ENCODE measurements around the gene SULF2. TPM values are rescaled to one million over a fixed set of nuclear protein-coding genes. Genes with fewer than 3 reads are reported as not detected.

The SULF2 gene
- total RNA-seq, 2 experiments from 2014 or later: 0.68 to 1.2 TPM

DNA sequence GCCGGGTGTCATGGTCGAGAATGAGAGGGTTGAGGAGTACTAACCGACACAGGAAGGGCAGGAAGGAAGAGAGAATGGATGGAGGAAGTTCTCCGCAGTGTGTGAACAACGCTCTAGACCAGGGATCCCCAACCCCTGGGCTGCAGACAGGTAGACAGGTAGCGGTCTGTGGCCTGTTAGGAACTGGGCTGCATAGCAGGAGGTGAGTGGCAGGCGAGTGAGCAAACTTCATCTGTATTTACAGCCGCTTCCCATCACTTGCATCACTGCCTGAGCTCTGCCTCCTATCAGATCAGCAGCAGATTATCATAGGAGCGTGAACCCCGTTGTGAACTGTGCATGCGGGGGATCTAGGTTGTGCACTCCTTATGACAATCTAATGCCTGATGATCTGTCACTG lies 62.0 kb downstream of the SULF2 start:
- Mint-ChIP-seq H3K4me1 (peaks cover 39% of the 10 kb centered on the region), H3K27ac (no peak overlapping the region), H3K4me3 (no peak overlapping the region), H3K9me3 (no peaks in the 10 kb centered on the region), H3K36me3 (peaks cover 7% of the 10 kb centered on the region), H3K27me3 (peaks cover 7% of the 10 kb centered on the region)
- no peak for DNase-seq
- POLR2A ChIA-PET: no interaction called here
- ATAC-seq (ENCODE audit: low read depth): no peak

DNA sequence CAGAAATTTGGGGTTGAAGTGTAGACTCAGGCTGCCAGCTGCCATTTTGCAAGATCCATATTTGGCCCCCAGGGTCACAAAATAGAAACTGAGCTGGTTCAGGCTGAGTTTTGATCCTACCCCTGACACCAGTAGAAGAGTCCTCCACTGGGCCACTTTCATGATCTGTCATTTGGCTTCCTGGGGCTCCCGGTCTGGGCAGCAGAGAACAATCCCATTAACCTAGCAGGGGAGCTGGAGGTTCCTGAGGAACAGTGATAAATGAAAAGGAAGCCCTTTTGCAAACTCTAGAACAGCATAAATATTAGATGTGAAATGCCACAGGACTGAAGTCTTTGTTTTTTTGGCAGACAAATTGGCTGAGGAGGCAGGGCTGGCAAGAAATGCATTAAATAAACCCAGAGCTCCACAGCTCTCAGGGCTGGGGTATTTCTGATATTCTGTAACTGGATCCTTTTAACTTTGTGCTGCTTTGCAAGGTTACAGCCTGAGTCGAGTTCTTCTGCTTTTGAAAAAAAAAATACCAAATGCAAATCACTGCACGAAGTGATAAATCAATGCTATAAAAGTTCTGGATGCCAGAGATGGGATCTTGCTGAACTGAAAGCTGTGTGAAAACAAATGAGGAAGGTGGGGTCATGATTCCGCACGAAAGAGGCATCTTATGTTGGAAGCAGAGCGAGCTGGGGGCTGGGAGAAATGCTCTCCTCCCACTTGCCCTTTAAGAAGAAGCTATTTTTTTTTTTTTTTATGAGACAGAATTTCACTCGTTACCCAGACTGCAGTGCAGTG lies 64.4 kb downstream of the SULF2 start:
- Mint-ChIP-seq H3K27ac (no peak overlapping the region), H3K4me1 (peaks cover 17% of the 10 kb centered on the region), H3K36me3 (no peaks in the 10 kb centered on the region), H3K4me3 (no peak overlapping the region), H3K27me3 (peaks cover 8% of the 10 kb centered on the region), H3K9me3 (no peaks in the 10 kb centered on the region)
- POLR2A ChIA-PET: interaction anchor here (0.7 kb wide), 1 partner anchor 986 kb away, joined by 3 read pairs; no protein-coding TSS in a partner anchor
- no peak for ATAC-seq (ENCODE audit: low read depth)
- no peak for DNase-seq

DNA sequence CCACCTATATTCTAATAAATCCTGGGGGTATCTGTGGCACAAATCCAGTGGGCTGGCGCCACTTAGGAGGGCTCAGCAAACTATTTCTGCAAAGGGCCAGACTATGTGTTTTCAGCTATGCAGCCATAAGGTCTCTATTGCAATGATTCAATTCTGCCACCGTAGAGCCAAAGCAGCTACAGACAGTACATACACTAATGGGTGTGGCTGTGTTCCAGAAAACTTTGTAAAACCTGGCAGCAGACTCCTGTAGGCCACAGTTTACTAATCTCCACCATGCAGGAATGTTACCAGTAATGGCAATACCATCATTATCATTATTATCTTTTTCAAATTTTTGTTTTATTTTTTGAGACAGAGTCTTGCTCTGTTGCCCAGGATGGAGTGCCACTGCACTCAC lies 65.7 kb downstream of the SULF2 start:
- Mint-ChIP-seq H3K9me3 (no peaks in the 10 kb centered on the region), H3K4me1 (peaks cover 6% of the 10 kb centered on the region), H3K4me3 (no peak overlapping the region), H3K27me3 (peaks cover 8% of the 10 kb centered on the region), H3K36me3 (no peaks in the 10 kb centered on the region), H3K27ac (no peak overlapping the region)
- POLR2A ChIA-PET: no interaction called here
- DNase-seq: no peak
- no peak for ATAC-seq (ENCODE audit: low read depth)

DNA sequence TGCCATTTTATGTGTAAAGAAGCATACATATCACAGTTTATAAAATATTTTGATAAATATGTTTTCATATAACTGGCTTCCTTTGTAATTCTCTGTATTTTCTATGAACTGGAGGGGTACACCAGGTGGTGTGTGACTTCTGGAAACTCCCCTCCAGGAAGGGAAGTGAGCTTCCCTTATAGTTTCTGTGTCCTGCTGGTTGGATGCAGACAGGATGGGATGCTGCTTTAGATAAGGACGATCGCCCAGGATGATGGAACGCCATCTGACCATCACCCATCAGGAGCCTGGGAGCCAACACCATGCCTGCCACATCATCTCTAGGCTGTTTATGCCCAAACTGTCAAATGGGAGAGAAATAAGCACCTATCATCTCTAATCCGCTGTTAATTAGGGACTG lies 66.1 kb downstream of the SULF2 start:
- no peaks in the 10 kb centered on the region for H3K9me3 Mint-ChIP-seq
- POLR2A ChIA-PET: no interaction called here
- peaks cover 8% of the 10 kb centered on the region for H3K27me3 Mint-ChIP-seq
- no peak for DNase-seq
- H3K4me1 Mint-ChIP-seq: peaks cover 5% of the 10 kb centered on the region
- H3K4me3 Mint-ChIP-seq: no peak overlapping the region
- H3K36me3 Mint-ChIP-seq: no peaks in the 10 kb centered on the region
- ATAC-seq (ENCODE audit: low read depth): no peak
- H3K27ac Mint-ChIP-seq: no peak overlapping the region

DNA sequence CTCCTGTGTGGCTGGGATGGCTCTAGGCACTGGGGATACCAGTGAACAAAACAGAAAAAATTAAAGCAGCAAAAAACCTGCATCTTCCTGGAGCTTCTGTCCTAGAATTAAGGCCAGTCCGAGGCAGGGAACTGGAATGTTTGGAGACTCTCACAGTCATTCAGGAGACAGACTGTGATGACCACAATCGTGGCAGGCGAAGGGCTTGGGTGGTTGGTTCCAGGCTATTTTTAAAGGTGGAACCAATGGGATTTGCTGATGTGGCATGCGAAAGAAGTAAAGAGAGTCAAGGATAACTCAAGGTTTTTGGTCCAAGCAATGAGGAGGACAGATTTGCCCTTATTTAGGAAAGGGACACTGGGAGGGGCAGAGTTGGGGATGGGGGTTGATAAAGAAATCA lies 66.9 kb downstream of the SULF2 start:
- ATAC-seq (ENCODE audit: low read depth) (no peak), DNase-seq (no peak)
- Mint-ChIP-seq H3K9me3 (no peaks in the 10 kb centered on the region), H3K36me3 (no peaks in the 10 kb centered on the region), H3K4me3 (no peak overlapping the region), H3K27ac (no peak overlapping the region), H3K4me1 (peaks cover 4% of the 10 kb centered on the region), H3K27me3 (peaks cover 8% of the 10 kb centered on the region)
- POLR2A ChIA-PET: no interaction called here

DNA sequence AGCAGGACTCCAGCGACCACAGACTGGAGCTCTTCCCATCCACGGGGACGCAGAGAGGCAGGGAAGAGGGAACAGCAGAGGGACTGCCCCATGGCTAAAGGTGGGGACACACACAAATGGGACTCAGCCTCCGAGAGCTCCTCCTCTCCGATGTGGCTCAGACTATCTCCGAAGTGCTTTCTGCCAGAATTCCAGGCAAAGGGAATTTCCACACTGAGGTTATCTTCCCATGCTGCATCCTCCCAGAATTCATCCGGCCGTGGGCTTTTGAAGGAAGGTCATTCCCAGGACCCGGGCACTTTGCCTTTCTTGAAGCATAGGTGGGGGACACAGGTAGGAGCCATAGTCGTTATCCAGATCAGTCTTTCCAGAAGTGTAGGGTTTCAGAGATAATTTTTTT lies 67.9 kb downstream of the SULF2 start:
- ATAC-seq (ENCODE audit: low read depth) (no peak), DNase-seq (no peak)
- Mint-ChIP-seq H3K27me3 (peaks cover 8% of the 10 kb centered on the region), H3K4me1 (no peaks in the 10 kb centered on the region), H3K9me3 (no peaks in the 10 kb centered on the region), H3K4me3 (no peak overlapping the region), H3K36me3 (no peaks in the 10 kb centered on the region), H3K27ac (no peak overlapping the region)
- POLR2A ChIA-PET: no interaction called here

DNA sequence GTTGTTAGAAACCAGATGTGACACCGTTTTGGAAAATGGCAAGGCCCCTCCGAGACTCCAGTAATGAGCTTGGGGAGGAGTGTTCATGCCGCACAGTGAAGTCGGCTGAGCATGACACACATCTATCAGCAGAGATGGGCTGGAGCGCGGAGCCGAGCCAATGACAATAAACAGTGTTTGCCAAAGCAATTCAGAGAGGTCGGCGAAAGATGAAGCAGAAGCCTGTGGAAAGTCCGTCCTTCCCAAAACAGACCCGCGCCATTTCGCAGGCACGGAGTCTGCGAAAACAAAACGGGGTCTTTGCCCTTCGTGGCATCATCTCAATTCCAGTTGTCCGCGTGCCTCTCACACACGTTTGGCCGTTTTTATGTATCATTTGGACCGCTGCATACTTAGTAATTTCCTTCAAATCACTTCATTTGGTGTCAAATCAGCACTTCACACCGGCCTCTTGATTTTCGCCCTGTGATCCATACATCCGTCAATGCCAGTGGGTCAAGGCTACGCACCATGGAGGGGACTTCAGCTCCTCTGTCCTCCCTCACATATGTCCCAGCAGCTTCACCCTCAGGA lies 71.3 kb downstream of the SULF2 start:
- POLR2A ChIA-PET: no interaction called here
- Mint-ChIP-seq H3K27ac (no peak overlapping the region), H3K4me3 (no peak overlapping the region), H3K36me3 (no peaks in the 10 kb centered on the region), H3K4me1 (peaks cover 2% of the 10 kb centered on the region), H3K27me3 (peaks cover 9% of the 10 kb centered on the region), H3K9me3 (no peaks in the 10 kb centered on the region)
- DNase-seq: no peak
- no peak for ATAC-seq (ENCODE audit: low read depth)

DNA sequence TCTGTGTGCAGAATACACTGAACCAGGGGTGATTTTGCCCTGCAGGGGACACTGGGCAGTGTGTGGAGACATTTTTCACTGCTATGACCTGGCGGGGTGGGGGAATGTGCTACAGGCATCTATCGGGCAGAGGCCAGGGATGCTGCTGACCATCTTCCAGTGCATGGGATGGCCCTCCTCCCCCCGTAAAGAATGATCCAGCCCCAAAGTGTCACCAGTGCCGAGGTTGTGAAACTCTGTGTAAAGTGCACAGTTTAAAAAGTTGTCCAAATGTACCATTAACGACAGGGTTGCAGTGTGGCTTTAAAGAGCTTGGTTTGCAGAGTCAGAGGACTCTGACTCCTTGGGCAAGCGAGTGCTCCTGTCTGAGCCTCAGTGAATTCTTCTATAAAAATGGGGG lies 72.1 kb downstream of the SULF2 start:
- H3K27me3 Mint-ChIP-seq: peaks cover 3% of the 10 kb centered on the region
- POLR2A ChIA-PET: no interaction called here
- no peaks in the 10 kb centered on the region for H3K9me3 Mint-ChIP-seq
- peaks cover 2% of the 10 kb centered on the region for H3K4me1 Mint-ChIP-seq
- no peaks in the 10 kb centered on the region for H3K36me3 Mint-ChIP-seq
- no peak for DNase-seq
- no peak overlapping the region for H3K4me3 Mint-ChIP-seq
- ATAC-seq (ENCODE audit: low read depth): no peak
- H3K27ac Mint-ChIP-seq: no peak overlapping the region

DNA sequence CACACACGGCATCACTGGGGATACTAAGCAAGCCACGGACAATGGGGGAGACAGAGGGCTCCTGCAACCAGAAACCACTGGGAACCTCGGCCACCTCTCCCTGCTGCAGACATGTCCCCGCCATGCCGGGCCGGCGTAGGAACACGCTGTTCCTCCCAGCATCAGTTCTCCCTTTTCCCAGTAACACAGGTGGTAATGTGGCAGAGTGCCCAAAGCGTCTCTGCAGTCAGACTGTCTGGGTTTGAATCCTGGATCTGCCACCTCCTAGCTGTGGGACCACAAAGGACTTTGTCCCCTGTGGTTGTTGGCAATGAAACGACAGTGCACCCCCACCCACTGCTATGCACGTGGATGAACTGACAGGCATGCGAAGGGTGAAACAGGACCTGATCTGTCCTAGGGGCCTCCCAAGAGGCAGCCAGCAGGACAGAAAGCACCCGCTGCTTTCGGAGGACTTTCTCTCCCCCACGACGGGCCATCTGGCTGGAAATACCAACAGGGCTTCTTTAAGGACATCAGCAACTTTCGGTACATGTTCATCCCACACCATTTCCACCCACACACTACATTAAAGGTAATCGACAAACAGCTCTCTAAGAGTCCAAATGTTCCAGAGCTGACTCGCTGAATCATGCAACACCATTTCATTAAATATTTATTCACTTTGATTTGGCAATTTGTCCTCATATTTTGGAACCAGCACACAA lies 74.1 kb downstream of the SULF2 start:
- ATAC-seq (ENCODE audit: low read depth) (no peak), DNase-seq (no peak)
- peaks cover 2% of the 10 kb centered on the region for H3K4me1 Mint-ChIP-seq
- H3K4me3 Mint-ChIP-seq: no peak overlapping the region
- POLR2A ChIA-PET: no interaction called here
- peaks cover 3% of the 10 kb centered on the region for H3K27me3 Mint-ChIP-seq
- no peaks in the 10 kb centered on the region for H3K9me3 Mint-ChIP-seq
- no peaks in the 10 kb centered on the region for H3K36me3 Mint-ChIP-seq
- H3K27ac Mint-ChIP-seq: no peak overlapping the region

DNA sequence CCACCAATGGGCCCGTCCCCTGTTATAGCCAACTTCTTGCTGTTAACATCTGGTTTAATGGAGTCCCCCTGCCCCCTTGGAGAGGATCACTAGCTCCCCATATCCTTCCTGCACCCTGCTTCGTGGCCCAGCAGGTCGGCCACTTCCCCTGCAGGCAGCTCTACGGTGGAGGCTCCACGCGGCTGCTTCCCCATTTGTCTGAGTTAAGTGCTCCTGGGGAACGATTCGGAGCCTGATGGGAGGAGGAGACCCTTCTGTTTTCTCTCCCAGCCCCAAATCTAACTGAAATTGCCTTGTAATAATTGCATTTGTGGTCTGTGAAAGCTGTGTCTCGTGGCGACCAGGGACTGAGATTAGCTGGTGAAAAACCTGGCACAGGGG lies 74.6 kb downstream of the SULF2 start:
- Mint-ChIP-seq H3K36me3 (no peaks in the 10 kb centered on the region), H3K27ac (no peak overlapping the region), H3K4me1 (peaks cover 2% of the 10 kb centered on the region), H3K27me3 (peaks cover 3% of the 10 kb centered on the region), H3K9me3 (no peaks in the 10 kb centered on the region), H3K4me3 (no peak overlapping the region)
- DNase-seq (no peak), ATAC-seq (ENCODE audit: low read depth) (no peak)
- POLR2A ChIA-PET: no interaction called here

DNA sequence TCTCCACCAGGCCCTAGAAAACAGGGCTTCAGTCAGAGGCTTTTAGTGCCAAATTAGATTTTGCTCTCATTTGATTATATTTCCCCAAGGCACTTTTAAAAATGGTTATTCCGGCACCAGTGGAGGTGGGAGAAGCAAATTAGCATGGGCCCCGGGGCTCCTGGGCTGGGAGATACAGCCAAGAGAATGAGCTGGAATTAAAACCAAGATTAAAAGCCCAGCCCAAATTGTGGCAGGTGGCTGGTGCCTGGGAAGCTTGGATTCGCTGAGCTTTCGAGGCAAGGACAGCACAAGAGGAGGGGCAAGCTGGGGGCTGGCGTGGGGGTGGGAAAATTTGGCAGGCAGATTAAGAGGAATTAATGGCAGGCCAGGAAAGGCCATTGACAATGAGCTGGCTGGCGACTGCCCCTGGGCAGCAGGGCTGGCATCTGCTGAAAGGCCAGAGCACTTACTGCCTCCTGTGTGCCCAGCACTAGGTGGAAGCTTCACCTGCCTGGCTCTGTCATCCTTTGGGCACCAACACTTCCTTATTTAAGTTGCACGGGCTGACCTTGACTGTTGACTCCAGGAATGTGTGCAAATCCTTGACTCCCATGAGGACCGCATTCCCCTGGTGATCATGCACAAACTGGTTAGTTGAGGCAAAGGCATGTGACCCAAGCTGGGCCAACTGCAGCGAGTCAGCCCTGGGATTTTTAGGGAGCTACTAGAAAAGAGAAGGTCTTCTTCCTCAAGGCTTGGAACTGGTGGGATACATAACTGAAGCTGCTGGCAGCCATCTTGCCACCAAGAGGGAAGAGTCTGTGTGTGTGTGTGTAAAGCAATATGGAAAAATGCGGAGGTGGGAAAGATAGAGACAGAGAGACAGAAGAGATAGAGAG lies 76.1 kb downstream of the SULF2 start:
- Mint-ChIP-seq H3K27me3 (peaks cover 3% of the 10 kb centered on the region), H3K27ac (no peak overlapping the region)
- ATAC-seq (ENCODE audit: low read depth): no peak

DNA sequence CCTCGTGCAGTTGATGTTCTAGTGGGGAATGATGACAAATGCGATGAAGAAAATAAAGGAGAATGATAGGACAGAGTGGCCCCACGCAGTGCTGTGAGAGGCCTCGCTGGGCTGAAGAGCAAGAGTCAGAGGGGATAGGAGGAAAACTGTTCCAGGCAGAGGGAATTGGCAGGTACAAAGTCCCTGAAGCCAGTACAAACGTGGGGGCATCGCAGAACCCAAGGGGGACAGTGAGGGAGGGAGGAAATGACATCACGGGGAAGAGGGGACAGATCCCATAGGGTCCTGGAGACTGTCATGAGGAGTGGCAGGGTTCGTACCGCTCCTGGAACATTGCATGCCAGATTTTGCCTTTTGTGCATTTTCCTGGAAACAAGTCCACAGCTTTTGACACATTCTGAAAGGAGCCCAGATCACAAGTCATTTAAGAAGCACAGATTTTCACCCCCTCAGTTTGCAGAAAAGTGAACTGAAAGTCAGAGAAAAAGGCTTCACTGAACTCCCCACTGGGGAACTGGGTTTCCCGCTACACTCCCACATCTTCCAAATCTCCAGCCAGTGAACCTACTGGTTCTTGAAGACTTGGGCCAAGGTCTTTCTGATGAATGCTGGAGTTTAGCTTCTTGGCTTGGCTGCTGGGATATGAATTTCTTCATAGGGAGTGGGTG lies 77.0 kb downstream of the SULF2 start:
- H3K27ac Mint-ChIP-seq: no peak overlapping the region
- peaks cover 3% of the 10 kb centered on the region for H3K27me3 Mint-ChIP-seq
- H3K4me3 Mint-ChIP-seq: no peak overlapping the region
- ATAC-seq (ENCODE audit: low read depth) (no peak), DNase-seq (no peak)
- H3K9me3 Mint-ChIP-seq: no peaks in the 10 kb centered on the region
- H3K36me3 Mint-ChIP-seq: no peaks in the 10 kb centered on the region
- POLR2A ChIA-PET: no interaction called here
- H3K4me1 Mint-ChIP-seq: peaks cover 2% of the 10 kb centered on the region

More for the DNA sequence above, 76.1 kb downstream of the SULF2 start:
- Mint-ChIP-seq H3K4me1 (peaks cover 2% of the 10 kb centered on the region), H3K4me3 (no peak overlapping the region), H3K36me3 (no peaks in the 10 kb centered on the region), H3K9me3 (no peaks in the 10 kb centered on the region)
- DNase-seq: no peak
- POLR2A ChIA-PET: no interaction called here

DNA sequence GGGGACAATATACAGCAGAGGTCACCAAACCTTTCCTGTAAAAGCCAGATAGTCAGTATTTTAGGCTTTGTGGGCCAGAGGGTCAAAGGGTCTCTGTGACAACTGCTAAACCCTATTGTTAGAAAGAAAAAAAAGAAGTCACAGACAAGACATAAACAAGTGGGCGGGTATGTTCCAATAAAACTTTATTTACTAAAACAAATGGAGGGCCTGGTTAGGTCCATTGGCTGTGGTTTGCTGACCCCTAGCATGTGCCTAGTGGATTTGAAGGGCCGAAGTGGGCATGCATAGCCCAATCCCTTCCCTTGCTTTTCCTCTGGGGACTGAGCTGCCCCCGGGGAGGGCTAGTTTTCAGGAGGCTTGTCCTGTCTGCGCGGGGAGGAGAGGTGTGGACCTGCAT lies 78.9 kb downstream of the SULF2 start:
- DNase-seq: no peak
- peaks cover 2% of the 10 kb centered on the region for H3K4me1 Mint-ChIP-seq
- peaks cover 3% of the 10 kb centered on the region for H3K27me3 Mint-ChIP-seq
- POLR2A ChIA-PET: no interaction called here
- no peak for ATAC-seq (ENCODE audit: low read depth)
- H3K4me3 Mint-ChIP-seq: no peak overlapping the region
- no peak overlapping the region for H3K27ac Mint-ChIP-seq
- no peaks in the 10 kb centered on the region for H3K9me3 Mint-ChIP-seq
- H3K36me3 Mint-ChIP-seq: no peaks in the 10 kb centered on the region

All from activated naive CD8-positive, alpha-beta T cell treated with anti-CD3 and anti-CD28 coated beads, Interleukin-2, amount 10 ng/mL, durations not matched to agents 7 days and 5 days (primary cell).